Caco-2 (cell line): ENCODE data around the gene TRIM3. TPM values are rescaled to one million over a fixed set of nuclear protein-coding genes. Genes with fewer than 3 reads are reported as not detected.

ENCODE experiments used
- BruUV-seq: library from RNA; stranded (reverse); fragments of 400-500 nt; replicated peaks from 2 replicates; lab custom pipeline; 2021; lab: Mats Ljungman, UMichigan
- CTCF ChIA-PET: fragments of 300-600 bp; sonication (Branson Sonifier 250); formaldehyde crosslinking; loops from one replicate; lab custom pipeline; 2022; ENCODE audit warnings: antibody characterized with exemption; lab: Charles Lee
- POLR2A ChIA-PET: fragments of 300-600 bp; sonication (Branson Sonifier 250); formaldehyde crosslinking; loops from one replicate; lab custom pipeline; 2022; ENCODE audit warnings: antibody characterized with exemption; lab: Charles Lee
- DNase-seq, 2 experiments: peaks; one replicate each; pipeline versions ENCODE4 v3.0.0 to v3.0.0-alpha.2; 2020 to 2022
- H3K27me3 ChIP-seq: replicated peaks from 2 replicates; pipeline ENCODE4 v1.6.0; 2011; ENCODE audit warnings: low read length; ENCODE audit not compliant: control insufficient read depth, insufficient read depth
- H3K36me3 ChIP-seq: 2 replicates; pipeline ENCODE4 v1.5.1; 2011; ENCODE audit warnings: low read length; ENCODE audit not compliant: control insufficient read depth, insufficient read depth
- H3K4me1 ChIP-seq: fragments of 250-450 bp; sonication (Bioruptor Pico); 2 replicates; pipeline ENCODE4 v1.5.1; 2020; ENCODE audit warnings: mild to moderate bottlenecking
- H3K4me3 ChIP-seq: 2 replicates; pipeline ENCODE4 v1.5.1; 2011; ENCODE audit warnings: low read depth, mild to moderate bottlenecking, control low read depth, low read length
- H3K9me3 ChIP-seq: fragments of 250-450 bp; sonication (Bioruptor Pico); 2 replicates; pipeline ENCODE4 v1.5.1; 2020; ENCODE audit warnings: mild to moderate bottlenecking, moderate library complexity
- H3K27ac Mint-ChIP-seq: one replicate; pipeline ENCODE4 v1.8.0; 2022; ENCODE audit warnings: mixed read lengths; ENCODE audit not compliant: unreplicated experiment
- H3K27me3 Mint-ChIP-seq: one replicate; pipeline ENCODE4 v1.8.0; 2022; ENCODE audit warnings: mixed read lengths; ENCODE audit not compliant: insufficient read depth, unreplicated experiment
- H3K36me3 Mint-ChIP-seq: one replicate; pipeline ENCODE4 v1.8.0; 2022; ENCODE audit warnings: mild to moderate bottlenecking, mixed read lengths; ENCODE audit not compliant: insufficient read depth, unreplicated experiment
- H3K4me1 Mint-ChIP-seq: one replicate; pipeline ENCODE4 v1.8.0; 2022; ENCODE audit warnings: low read depth, mixed read lengths; ENCODE audit not compliant: unreplicated experiment
- H3K4me3 Mint-ChIP-seq: one replicate; pipeline ENCODE4 v1.8.0; 2022; ENCODE audit warnings: mild to moderate bottlenecking, moderate library complexity, mixed read lengths; ENCODE audit not compliant: unreplicated experiment
- H3K9me3 Mint-ChIP-seq: one replicate; pipeline ENCODE4 v1.8.0; 2022; ENCODE audit warnings: mixed read lengths; ENCODE audit not compliant: unreplicated experiment
- CTCF ChIP-seq, 2 experiments: fragments of 200-600 bp in 1 of 2; IDR thresholded peaks; 1 replicate in 1 of 2; 2 replicates in 1 of 2; pipeline versions ENCODE4 v1.5.1 to v1.8.0; 2011 to 2022; ENCODE audit warnings: antibody characterized with exemption in 1 of 2, control low read depth in 1 of 2, inconsistent platforms in 1 of 2, low read depth in 1 of 2, low read length in 1 of 2, mild to moderate bottlenecking in 1 of 2, moderate library complexity in 1 of 2; ENCODE audit not compliant: insufficient read depth in 1 of 2, severe bottlenecking in 1 of 2, unreplicated experiment in 1 of 2
- intact Hi-C: fragments of 100-400 bp; cut with micrococcal nuclease; formaldehyde crosslinking; loops from one replicate; pipeline ENCODE4 v1.10.0; 2022; ENCODE audit not compliant: unreplicated experiment
- total RNA-seq: library from RNA; stranded (reverse); gene quantifications from 2 replicates; pipeline ENCODE4 v1.2.3, GENCODE V29; 2022

The TRIM3 gene
- total RNA-seq, 1 experiment from 2014 or later: 28.0 TPM

DNA sequence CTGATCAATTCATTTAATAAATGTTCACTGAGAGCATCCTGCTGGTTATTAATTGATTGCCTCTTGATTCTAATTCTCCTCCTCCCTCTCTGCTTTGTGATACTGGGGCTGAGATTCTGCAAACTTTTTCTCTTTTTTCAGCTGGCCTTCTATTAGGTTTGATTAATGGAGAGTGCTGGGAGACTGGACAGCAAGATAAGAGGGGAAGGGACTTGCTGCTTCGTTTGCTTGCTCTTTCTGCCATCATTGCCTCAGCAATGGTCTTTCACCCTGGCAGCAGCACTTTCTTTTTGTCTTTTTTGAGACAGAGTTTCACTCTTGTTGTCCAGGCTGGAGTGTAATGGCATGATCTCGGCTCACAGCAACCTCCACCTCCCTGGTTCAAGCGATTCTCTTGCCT, 30.4 kb upstream of the TRIM3 start:
- no peak overlapping the region for H3K4me3 Mint-ChIP-seq
- H3K27ac Mint-ChIP-seq: no peak overlapping the region
- H3K36me3 ChIP-seq: no peaks in the 10 kb centered on the region; the same call in 1 of the 2 replicates
- H3K9me3 Mint-ChIP-seq: no peaks in the 10 kb centered on the region
- no peaks in the 10 kb centered on the region for H3K9me3 ChIP-seq
- BruUV-seq: no TSS peak
- H3K36me3 Mint-ChIP-seq: no peaks in the 10 kb centered on the region
- ChIA-PET POLR2A (no interaction called here), CTCF (interaction anchor here (4.0 kb wide), 1 partner anchor 126 kb away, joined by 52 read pairs; no protein-coding TSS in a partner anchor)
- no peak for TF ChIP-seq CTCF (IDR thresholded peaks at IDR 0.05; ENCODE audit: insufficient read depth in 1 of 2, low read depth in 1 of 2, low read length in 1 of 2, severe bottlenecking in 1 of 2, unreplicated experiment in 1 of 2)
- peaks cover 7% of the 10 kb centered on the region for H3K4me1 Mint-ChIP-seq
- H3K27me3 ChIP-seq: no peaks in the 10 kb centered on the region
- H3K4me3 ChIP-seq: no peak overlapping the region
- H3K27me3 Mint-ChIP-seq: no peaks in the 10 kb centered on the region
- H3K4me1 ChIP-seq: no peaks in the 10 kb centered on the region
- intact Hi-C loops: no loop called here
- DNase-seq: no peak

- Histone ChIP-seq H3K27me3 (no peaks in the 10 kb centered on the region), H3K36me3 (peaks cover 2% of the 10 kb centered on the region), H3K9me3 (no peaks in the 10 kb centered on the region), H3K4me3 (no peak overlapping the region), H3K4me1 (no peaks in the 10 kb centered on the region)
- CTCF ChIA-PET: no interaction called here
- no peaks in the 10 kb centered on the region for H3K36me3 Mint-ChIP-seq
- H3K27me3 Mint-ChIP-seq: no peaks in the 10 kb centered on the region
- no peak for DNase-seq
- peaks cover 7% of the 10 kb centered on the region for H3K4me1 Mint-ChIP-seq
- no TSS peak for BruUV-seq
- H3K4me3 Mint-ChIP-seq: no peak overlapping the region
- intact Hi-C loops: no loop called here
- H3K9me3 Mint-ChIP-seq: no peaks in the 10 kb centered on the region
- TF ChIP-seq CTCF (IDR thresholded peaks at IDR 0.05; ENCODE audit: insufficient read depth in 1 of 2, low read depth in 1 of 2, low read length in 1 of 2, severe bottlenecking in 1 of 2, unreplicated experiment in 1 of 2): no peak
- POLR2A ChIA-PET: no interaction called here
- H3K27ac Mint-ChIP-seq: no peak overlapping the region
Measured at GRCh38 chr11:6502382-6502781, 28.6 kb upstream of the TRIM3 start.

GRCh38 chr11:6498544-6498943, 24.8 kb upstream of the TRIM3 start:
- Mint-ChIP-seq H3K27ac (no peak overlapping the region), H3K36me3 (peaks cover 5% of the 10 kb centered on the region), H3K27me3 (no peaks in the 10 kb centered on the region), H3K4me3 (no peak overlapping the region), H3K9me3 (no peaks in the 10 kb centered on the region), H3K4me1 (peaks cover 17% of the 10 kb centered on the region)
- no peaks in the 10 kb centered on the region for H3K4me1 ChIP-seq
- intact Hi-C loops: no loop called here
- no peak overlapping the region for H3K4me3 ChIP-seq
- H3K9me3 ChIP-seq: no peaks in the 10 kb centered on the region
- no peaks in the 10 kb centered on the region for H3K27me3 ChIP-seq
- CTCF ChIA-PET: interaction anchor here (0.6 to 3.1 kb wide), 4 partner anchors 22 to 119 kb away, joined by 3 to 13 read pairs (median 5); partner anchors contain the start of gene SMPD1
- H3K36me3 ChIP-seq: peaks cover 2% of the 10 kb centered on the region; the same call in 1 of the 2 replicates
- POLR2A ChIA-PET: no interaction called here
- BruUV-seq: no TSS peak
- no peak for TF ChIP-seq CTCF (IDR thresholded peaks at IDR 0.05; ENCODE audit: insufficient read depth in 1 of 2, low read depth in 1 of 2, low read length in 1 of 2, severe bottlenecking in 1 of 2, unreplicated experiment in 1 of 2)
- DNase-seq: no peak
